Nephron progenitor cell (in vitro differentiated cells): ENCODE results near the gene RBM17.

Source experiments
- DNase-seq: peaks from one replicate; pipeline ENCODE4 v3.0.0; 2021
- H3K27ac Mint-ChIP-seq: 2 replicates; pipeline ENCODE4 v1.8.0; 2021; ENCODE audit warnings: mild to moderate bottlenecking, moderate library complexity, mixed read lengths
- H3K27me3 Mint-ChIP-seq: 2 replicates; pipeline ENCODE4 v1.8.0; 2021; ENCODE audit warnings: mild to moderate bottlenecking, low read depth, mixed read lengths; ENCODE audit not compliant: poor library complexity
- H3K36me3 Mint-ChIP-seq: 2 replicates; pipeline ENCODE4 v1.8.0; 2021; ENCODE audit warnings: low read depth, mixed read lengths
- H3K4me1 Mint-ChIP-seq: 2 replicates; pipeline ENCODE4 v1.8.0; 2021; ENCODE audit warnings: mixed read lengths
- H3K4me3 Mint-ChIP-seq: 2 replicates; pipeline ENCODE4 v1.8.0; 2021; ENCODE audit warnings: mild to moderate bottlenecking, moderate library complexity, mixed read lengths
- H3K9me3 Mint-ChIP-seq: 2 replicates; pipeline ENCODE4 v1.8.0; 2021; ENCODE audit warnings: mild to moderate bottlenecking, moderate library complexity, mixed read lengths
- CTCF ChIP-seq: fragments of 200-600 bp; sonication (generic); IDR thresholded peaks from 2 replicates; pipeline ENCODE4 v1.5.0; 2021; ENCODE audit warnings: antibody characterized with exemption

RBM17 gene

GRCh38 chr10:6045314-6045848 is 43.5 kb upstream of the RBM17 start:
- Mint-ChIP-seq H3K27me3 (peaks cover 52% of the 10 kb centered on the region), H3K4me1 (peaks cover under 1% of the 10 kb centered on the region)

DNA sequence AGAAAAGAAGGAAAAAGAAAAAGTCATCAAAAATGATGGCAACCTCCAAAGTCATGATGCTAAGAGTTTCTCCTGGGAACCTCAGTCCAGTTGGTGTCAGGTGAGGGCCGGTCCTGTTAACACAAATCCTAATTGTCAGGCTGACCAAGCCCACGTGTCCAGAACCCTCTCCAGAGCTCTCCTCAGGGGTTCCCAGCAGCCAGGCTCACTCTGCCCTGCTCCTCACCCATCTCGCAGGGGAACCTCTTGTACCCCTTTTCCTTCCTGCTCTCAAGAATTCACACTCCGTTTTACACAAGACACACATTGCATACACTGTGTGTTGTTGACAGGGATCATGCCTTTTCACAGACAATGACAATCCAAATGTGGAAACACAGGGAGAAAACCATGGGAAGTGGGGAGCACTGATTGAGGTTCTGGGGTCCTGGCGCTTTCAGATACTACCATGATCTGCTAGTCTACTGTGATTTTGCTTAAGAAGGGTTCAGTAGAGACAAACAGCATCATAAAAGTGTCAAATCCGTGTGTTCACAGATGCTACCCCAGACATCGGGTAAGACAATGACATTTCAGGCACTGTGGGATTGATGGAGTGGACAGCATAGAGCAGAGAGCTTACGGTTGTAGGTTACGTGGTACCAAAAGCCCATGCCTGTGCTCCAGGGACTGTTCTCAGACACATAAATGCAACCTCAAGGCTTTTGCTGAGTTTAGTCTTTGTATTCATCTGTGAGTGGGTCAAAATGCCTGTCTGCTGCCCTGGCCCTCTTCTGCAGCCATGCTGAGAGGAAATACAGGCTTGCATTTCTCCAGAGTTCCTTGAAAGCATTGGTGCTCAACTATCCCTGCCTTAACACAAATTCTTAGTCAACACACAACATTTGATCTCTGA is 42.7 kb upstream of the RBM17 start:
- Mint-ChIP-seq H3K27me3 (peaks cover 59% of the 10 kb centered on the region), H3K9me3 (no peaks in the 10 kb centered on the region), H3K36me3 (no peaks in the 10 kb centered on the region), H3K27ac (no peak overlapping the region), H3K4me1 (peaks cover 4% of the 10 kb centered on the region), H3K4me3 (no peak overlapping the region)
- TF ChIP-seq CTCF, result no peak
- no peak for DNase-seq

More at GRCh38 chr10:6045314-6045848, 43.5 kb upstream of the RBM17 start:
- no peak for TF ChIP-seq CTCF
- Mint-ChIP-seq H3K4me3 (no peak overlapping the region), H3K27ac (no peak overlapping the region), H3K9me3 (no peaks in the 10 kb centered on the region), H3K36me3 (no peaks in the 10 kb centered on the region)
- no peak for DNase-seq

DNA sequence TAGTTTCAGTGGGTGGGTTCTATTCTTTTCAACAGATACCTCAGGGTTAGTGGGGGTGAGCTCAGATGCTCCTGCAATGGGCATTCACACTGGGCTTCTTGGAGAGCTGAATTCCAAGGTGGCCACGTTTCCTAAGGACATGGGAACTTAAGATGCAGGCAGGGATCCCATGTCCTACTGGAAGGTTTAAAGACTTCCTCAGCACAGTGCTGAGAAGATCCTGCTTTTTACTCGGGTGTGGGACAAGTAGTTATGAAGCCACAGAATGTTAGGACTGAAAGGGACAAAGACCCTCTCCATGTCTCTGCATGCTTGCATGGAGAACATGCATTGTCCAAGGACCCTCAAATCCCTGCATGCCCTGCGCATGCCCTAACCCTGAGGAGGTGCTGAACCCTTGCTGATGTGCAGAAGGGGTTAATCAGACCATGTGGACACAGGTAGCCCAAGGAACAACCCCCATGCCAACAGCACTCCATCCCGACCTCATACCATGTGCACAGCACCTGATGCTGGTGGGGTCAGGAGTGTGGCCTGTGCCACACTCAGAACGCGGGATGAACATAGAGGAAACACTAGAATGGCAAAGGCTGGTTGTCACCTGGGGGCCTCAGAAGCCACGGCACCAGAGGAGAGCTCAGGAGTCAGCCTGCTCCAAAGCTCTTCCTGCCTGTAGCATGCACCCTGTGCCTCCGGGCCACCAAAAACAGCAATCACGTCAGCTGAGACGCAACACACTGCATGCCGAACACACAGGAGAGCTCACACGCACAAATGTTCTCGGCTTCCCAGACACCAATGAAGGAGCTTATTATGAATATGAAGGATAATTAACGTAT is 41.8 kb upstream of the RBM17 start:
- H3K9me3 Mint-ChIP-seq, result no peaks in the 10 kb centered on the region
- no peak for DNase-seq
- no peak overlapping the region for H3K27ac Mint-ChIP-seq
- H3K4me1 Mint-ChIP-seq, result peaks cover 4% of the 10 kb centered on the region
- no peaks in the 10 kb centered on the region for H3K36me3 Mint-ChIP-seq
- no peak for TF ChIP-seq CTCF
- H3K4me3 Mint-ChIP-seq, result no peak overlapping the region
- H3K27me3 Mint-ChIP-seq, result peaks cover 60% of the 10 kb centered on the region

DNA sequence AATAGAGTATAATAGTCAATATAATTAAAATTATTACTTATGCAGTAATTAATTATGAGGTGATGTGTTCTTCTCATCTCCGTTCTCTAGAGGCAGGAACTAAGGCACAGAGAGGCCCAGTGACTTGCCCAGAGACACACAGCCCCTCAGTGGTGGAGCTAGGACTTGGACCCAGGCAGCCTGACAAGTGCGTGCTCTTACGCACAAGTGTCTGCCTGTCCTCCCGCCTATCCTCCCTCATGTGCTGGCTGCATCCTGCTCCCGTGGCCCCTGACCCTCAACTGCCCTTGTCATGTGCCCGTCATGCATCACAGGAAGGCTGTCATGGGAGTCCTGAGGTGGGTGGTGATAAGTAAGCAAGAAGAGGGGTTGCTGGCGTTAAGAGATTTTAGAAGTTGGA is 41.0 kb upstream of the RBM17 start:
- TF ChIP-seq CTCF, result no peak
- Mint-ChIP-seq H3K27me3 (peaks cover 61% of the 10 kb centered on the region), H3K4me1 (peaks cover 10% of the 10 kb centered on the region), H3K36me3 (no peaks in the 10 kb centered on the region), H3K4me3 (no peak overlapping the region), H3K9me3 (no peaks in the 10 kb centered on the region), H3K27ac (no peak overlapping the region)
- no peak for DNase-seq

GRCh38 chr10:6048281-6049030 is 40.4 kb upstream of the RBM17 start:
- TF ChIP-seq CTCF, result no peak
- H3K4me3 Mint-ChIP-seq, result no peak overlapping the region
- peaks cover 10% of the 10 kb centered on the region for H3K4me1 Mint-ChIP-seq
- H3K9me3 Mint-ChIP-seq, result no peaks in the 10 kb centered on the region
- H3K27me3 Mint-ChIP-seq, result peaks cover 56% of the 10 kb centered on the region
- H3K27ac Mint-ChIP-seq, result no peak overlapping the region
- no peak for DNase-seq
- no peaks in the 10 kb centered on the region for H3K36me3 Mint-ChIP-seq
